GM19099 (cell line): ENCODE measurements around the gene GRID1.

Experiments
- POLR2A ChIP-seq: IDR thresholded peaks from 3 replicates; pipeline ENCODE4 v1.6.1; 2011; ENCODE audit warnings: low read depth; ENCODE audit not compliant: insufficient read length; ENCODE audit errors: extremely low read depth

The GRID1 gene

GRCh38 chr10:86046845-86047460, 319.6 kb downstream of the GRID1 start:
- TF ChIP-seq POLR2A, result no peak

- TF ChIP-seq POLR2A, result no peak
Measured at GRCh38 chr10:86045896-86046295, 320.7 kb downstream of the GRID1 start.

GRCh38 chr10:86044029-86044428, 322.6 kb downstream of the GRID1 start:
- TF ChIP-seq POLR2A, result no peak

DNA sequence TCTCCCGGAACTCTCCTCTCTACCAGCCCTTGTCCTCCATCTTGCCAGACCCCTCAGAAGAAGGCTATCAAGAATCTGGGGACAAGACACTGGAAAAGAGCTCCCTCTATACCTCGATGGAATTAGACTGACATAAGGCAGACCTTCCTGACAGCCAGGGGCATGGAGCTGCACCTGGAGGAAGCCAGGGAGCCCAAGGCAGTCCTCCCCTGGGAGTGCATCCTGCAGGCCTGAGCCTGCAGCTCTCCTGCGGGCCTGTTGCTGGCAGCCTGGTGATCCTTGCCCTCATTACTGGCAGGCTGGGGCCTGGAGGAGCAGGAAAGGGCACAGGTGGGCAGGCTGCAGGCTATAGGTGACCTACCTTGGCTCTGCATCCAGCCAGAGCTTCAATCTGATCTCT, 323.4 kb downstream of the GRID1 start:
- TF ChIP-seq POLR2A, result no peak

DNA sequence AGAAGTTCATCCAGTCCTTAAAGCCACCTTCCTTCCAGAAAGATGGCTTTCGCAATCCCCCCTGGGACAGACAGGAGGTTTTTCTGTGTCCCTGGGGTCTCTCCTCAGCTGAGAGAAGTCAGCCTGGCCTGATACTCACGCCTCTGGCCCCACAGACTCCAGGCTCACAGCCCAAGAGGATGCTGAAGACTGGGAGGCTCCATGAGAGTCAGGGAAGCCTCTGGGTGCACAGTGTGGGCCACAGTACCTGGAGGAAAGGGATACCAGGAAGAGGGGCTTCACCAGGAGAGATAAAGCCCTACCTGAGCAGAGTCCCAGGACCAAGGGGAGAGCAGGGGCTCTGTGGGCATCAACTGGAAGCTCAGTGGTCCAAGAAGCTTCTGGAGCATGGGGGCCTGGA, 324.4 kb downstream of the GRID1 start:
- no peak for TF ChIP-seq POLR2A

DNA sequence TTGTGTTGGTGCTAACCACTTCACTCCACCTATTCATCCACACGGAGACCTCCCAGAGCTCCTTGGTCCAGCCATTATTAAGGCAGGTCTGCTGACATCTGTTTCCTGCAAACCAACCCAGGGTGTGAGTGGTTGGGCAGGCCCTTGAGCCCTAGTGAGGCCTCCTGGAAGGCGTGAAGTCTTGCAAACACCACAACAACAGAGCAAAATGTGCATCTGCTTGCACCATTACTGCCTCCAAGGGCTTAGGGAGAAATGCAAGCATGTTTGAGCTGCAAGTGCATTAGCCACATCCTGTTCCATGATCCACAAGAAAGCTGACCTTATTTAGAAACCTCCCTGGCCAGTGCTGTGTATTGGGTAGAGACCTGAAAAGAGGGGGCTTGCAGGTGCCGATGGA, 325.5 kb downstream of the GRID1 start:
- TF ChIP-seq POLR2A, result no peak

- TF ChIP-seq POLR2A, result no peak
Measured at GRCh38 chr10:86038371-86038770, 328.2 kb downstream of the GRID1 start.

- no peak for TF ChIP-seq POLR2A
Measured at GRCh38 chr10:86037096-86037495, 329.5 kb downstream of the GRID1 start.

DNA sequence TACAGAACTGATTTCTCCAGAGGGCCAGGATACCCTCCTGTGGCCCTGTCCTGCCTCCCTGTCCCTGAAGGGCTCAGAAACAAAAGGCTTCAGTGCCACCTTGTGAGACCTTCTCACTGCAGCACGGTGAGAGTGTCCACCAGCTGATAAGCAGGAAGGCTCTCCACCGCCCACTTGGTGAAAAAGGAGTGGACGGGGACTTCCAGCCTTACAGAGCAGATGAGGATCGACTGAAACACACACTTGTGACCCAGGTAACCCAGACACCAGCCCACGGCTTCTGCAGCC, 330.1 kb downstream of the GRID1 start:
- TF ChIP-seq POLR2A, result no peak

- no peak for TF ChIP-seq POLR2A
Measured at GRCh38 chr10:86035791-86036543, 330.6 kb downstream of the GRID1 start.

DNA sequence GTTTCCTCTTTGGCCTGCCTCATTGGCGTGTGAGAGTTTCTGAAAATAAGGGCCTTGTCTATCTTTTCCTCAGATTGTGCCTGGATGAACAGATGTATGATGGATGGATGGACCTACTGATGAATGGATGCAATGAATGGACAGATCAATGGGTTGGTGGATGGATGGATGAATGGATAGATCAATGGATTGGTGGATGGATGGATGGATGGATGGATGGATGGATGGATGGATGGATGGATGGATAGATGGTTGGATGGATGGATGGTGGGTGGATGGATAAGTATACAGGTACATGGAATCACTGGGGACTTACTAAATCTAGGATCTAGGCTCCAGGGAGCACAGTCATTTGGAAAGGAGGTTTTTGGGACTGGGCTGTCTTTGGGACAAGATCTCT, 331.9 kb downstream of the GRID1 start:
- no peak for TF ChIP-seq POLR2A

DNA sequence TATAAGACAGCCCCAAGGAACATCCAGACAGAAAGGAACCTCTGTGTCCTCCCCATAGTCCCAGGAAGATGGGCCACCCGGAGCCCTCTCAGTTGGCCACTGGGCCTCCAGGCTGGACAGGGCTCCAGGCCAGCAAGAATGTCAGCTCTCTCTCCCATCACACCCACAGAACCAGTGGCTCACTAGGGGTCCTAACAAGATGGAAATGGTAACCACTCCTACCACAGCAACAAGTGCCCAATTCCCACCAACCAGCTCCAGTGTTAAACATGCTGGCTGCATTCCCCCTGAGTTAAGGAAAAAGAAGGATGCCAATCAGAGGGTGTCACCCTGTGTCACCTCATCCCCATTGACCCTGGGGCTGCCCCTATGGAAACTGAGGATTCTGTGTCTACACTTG, 333.0 kb downstream of the GRID1 start:
- no peak for TF ChIP-seq POLR2A

DNA sequence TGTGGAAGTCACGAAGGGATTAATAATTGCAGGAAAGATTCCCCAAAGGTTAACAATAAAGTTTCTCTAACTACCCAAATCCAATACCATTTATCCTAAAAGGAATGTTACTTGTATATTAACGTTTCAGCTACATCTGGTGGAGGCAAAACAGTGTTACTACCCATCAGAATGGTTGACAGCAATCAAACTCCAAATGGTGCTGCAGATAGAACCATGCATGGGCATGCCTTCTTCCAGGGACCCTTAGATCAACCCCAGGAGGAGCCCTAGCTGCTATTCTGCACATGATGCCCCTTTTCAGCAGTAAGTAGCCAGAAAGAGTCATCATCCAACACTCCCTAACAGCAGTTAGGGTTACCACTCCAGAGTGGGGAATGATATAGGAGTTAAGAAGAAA, 336.3 kb downstream of the GRID1 start:
- no peak for TF ChIP-seq POLR2A

DNA sequence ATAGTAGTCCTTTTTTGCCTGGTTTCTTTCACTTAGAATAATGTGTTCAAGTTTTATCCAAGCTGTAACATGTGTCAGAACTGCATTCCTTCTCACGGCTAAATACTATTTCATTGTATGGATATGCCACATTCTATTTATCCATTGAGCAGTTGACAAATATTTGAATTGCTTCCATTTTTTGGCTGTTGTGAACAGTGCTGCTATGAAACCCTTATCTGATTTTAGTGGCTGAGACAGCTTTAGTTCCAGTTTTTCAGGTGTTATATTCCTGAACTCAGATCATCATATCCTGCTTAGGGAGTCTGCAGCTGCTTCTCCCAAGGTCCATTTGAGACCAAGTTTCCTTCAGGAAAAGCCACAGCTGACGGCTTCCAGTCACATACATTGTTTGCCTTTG, 339.2 kb downstream of the GRID1 start:
- no peak for TF ChIP-seq POLR2A

GRCh38 chr10:86025509-86025908, 341.1 kb downstream of the GRID1 start:
- TF ChIP-seq POLR2A, result no peak

GRCh38 chr10:86024281-86025041, 342.1 kb downstream of the GRID1 start:
- no peak for TF ChIP-seq POLR2A
